Left kidney (tissue), 2 donors: ENCODE results near the gene TMEM222. TPM values are rescaled to one million over a fixed set of nuclear protein-coding genes. Genes with fewer than 3 reads are reported as not detected.
A peak's percentile ranks its signal among the peaks of the same experiment; 100 is the strongest.

Source experiments
- DNase-seq: peaks from one replicate; pipeline ENCODE4 v3.0.0-alpha.2; 2013
- polyA plus RNA-seq: library from polyadenylated mRNA; unstranded; fragments of 120-200 nt; gene quantifications from one replicate; pipeline ENCODE4 v1.2.1, GENCODE V29; 2013; ENCODE audit not compliant: insufficient read length

TMEM222 gene
- polyA plus RNA-seq, 1 donor, result 38.7 TPM

DNA sequence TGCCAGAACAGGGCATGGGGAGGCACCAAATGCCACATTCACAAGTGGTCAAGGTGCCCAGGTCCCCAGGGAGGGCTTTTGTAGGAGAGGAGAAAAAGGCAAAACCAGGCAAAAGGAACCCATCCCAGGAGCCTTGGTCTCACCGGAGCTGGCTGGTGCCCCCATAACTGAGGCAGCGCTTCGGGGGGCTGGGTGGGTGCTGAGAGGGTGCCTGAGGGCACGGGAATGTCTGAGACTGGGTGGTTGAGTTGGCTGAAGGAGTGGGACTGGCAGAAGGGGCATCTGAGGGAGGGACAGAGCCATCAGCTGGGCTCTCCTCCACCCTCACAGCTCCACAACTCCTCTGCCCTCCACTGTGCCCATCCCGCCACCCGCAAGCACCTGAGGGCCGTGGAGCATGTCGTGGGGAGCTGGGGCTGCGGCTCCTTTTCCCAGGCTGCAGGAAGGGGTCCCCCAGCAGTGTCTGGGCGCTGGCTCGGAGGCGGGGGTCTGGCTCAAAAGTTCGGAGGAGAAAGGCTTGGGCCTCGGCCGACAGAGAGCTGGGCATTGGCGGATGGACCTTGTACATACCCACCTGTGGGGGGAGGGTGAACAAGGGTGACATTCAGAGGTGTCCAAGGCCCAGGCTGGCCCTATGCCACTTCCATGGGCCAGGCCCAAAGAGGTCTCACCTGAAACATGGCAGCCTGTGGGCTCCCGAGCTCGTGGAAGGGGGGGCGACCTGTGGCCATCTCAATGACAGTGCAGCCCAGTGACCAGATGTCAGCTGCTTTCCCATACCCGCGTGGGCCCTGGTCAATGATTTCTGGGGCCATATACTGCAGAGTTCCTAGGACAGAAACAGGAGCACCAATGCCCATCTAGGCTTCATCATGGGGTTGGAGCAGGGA, 36.3 kb downstream of the TMEM222 start:
- no peak for DNase-seq

DNA sequence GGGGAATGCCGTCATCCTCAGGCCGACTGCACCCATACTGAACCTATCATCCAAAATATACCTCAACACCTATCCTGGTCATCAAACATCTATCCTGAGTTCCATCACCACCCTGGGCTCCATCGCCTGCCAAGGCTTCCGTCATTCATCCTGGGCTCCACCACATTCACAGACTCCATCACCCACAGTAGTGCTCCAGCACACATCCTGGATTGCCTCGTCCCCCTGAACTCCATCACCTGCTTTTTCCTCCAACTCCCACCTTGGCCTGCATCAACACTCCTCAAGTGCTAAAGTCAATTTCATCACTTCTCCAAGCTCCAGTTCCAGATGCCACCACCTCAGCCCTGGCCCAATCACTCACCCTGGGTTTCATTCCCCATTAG, 37.0 kb downstream of the TMEM222 start:
- no peak for DNase-seq

DNA sequence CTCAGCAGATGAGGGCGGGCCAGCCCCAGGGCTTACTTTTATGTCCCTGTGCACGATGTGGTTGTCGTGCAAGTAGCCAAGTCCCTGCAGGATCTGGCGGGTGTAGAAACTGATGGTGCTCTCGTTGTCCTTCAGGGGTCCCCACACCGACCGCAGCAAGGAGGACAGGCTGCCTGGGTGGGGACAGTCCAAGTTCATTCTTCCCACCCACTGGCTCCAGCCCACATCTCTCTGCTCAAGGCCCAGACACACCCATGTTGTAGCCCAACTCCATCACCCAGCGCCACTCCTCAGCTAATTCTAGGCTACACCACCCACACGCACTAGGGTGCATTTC, 37.8 kb downstream of the TMEM222 start:
- no peak for DNase-seq

DNA sequence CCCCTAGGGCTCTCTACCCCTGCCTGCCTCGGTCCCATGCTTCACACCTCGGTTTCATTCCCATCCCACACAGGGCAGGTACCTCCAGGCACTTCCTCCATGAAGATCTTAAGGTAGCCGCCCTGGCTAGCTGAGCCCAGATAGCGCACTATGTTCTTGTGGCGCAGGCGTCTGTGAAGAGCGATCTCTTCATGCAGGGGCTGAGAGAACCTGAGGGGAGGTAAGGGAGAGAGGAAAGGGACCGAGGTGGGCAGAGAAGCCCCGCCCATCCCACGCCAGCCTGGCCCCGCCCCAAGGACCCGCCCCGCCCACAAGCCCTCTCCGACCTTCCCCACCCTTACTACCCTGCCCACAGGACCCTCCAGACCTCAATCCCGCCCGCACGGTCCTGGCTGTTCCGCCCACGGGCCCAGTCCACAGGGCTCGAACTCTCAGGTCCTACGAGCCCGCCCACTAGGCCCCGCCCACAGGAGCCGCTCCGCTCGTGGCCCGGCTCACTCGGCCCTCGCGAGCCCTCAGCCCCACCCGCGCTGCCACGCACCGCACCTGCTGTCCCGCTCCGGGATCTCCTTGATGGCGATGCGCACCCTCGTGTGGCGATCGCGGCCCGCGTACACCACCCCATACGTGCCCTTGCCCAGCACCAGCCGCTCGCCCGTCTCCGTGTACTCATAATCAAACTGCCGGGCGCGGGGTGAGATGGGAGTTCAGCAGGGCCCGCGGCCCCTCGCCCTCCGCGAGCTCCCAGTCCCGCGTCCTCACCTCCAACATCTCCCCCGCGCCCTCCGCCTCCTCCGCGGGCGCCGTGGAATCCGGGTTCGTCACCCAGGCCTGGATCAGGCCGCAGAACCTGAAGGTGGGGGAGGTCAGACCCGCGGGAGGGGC, 38.4 kb downstream of the TMEM222 start:
- no peak for DNase-seq

DNA sequence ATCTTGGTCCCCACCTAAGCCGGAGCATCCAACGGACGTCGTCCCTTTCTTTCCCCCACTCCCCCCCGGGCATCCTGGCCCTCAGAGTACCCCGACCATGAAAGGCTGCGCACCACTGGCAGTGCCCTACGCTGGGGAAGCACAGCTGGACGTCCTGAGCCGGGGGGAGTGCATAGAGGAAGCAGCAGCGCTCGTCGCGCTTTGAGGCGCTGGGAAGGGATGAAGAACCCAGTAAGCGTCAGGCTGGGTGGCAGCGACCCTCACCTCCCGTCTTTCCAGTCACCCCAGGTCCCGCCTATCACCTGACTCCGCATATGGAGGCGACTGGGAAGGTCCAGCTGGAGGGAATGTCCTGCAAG, 39.1 kb downstream of the TMEM222 start:
- no peak for DNase-seq

DNA sequence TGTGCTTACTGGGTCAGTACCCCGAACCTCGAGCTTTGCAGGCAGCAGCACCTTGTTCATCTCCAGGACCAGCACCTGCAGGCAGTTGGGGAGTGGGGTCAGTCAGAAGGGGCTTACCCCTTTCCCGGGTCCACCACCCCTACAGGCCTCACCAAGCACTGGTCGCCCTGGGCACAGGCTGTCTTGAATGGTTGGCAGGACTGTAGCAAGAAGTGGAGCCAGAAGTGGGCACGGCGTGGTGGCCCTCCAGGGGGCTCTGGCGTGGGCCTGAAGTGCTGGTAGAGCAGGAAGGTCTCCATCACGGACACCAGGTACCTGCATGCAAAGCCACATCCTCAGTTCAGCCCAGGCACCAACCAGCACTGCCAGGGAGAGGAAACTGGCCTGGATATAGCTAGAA, 39.6 kb downstream of the TMEM222 start:
- DNase-seq, result no peak

DNA sequence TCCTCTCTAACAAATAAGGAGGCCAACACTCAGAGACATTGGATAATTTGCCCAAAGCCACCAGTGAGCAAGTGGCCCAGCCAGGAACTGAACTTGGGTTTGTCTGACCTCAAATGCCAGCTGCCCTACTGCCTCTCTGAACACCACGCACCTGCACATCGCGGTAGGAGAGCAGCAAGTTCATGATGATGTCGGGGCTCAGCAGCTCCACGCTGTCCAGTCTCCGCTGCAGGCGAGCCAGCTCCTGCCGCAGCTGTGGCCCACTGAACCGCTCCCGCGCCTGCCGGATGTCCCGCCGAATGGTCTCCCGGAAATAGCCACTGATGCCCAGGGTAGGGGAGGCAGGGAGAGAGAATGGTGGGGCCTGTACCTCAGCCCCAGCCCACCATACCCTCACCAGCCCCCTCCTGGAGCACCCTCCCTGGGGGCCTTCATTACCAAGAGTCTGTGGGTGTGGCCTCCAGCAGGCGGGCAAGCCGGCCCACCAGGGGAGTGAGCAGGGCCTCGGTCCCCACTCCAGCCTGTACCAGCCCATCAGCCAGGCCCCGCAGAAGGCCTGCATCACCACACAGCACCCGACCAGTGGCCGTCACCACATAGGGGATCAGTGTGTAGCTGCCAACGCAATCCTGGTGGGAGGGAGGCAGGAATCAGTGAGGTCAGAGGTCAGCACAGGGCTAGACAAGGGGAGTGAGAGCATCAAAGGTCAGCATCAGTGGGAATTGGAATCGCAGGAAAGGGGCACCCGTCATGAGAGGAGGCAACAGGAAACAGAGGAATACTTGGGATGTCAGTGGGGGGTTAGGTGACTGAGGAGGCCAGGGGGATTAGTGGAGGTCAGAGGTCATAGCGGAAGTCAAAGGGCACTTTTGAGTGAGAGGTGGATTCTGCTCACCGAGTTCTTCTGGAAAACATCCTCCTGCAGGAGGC, 42.1 kb downstream of the TMEM222 start:
- no peak for DNase-seq

DNA sequence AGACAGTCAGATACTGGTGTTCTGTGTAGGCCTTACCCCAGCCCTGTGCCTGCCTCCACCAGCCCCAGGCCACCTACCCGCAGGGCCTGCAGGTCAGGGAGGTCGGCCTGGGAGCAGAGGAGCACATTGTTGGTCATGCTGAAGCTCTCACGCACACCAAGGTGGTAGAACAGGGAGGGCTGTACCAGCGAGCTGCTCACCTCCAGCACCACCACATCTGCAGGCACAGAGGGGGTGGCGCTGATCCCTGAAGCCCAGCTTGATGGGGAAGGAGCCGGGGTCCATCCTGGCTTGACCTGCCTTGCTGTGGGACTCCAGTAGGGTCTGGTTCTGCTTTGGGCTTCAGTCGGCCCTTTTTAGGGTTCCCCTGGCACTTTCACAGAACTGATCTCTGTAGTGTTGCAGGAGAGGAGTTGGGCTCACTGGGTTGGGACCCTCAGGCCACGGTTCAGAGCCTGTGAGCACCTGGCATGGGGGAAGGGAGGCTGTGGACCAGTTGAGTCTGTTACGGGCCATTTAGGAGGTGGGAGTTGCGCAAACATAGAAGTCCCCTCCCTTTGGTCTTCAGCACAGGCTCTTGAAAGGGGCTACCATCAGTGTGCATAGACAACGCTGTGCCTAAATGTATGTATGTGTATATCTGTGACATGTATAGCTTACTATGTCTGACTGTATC, 42.9 kb downstream of the TMEM222 start:
- no peak for DNase-seq

DNA sequence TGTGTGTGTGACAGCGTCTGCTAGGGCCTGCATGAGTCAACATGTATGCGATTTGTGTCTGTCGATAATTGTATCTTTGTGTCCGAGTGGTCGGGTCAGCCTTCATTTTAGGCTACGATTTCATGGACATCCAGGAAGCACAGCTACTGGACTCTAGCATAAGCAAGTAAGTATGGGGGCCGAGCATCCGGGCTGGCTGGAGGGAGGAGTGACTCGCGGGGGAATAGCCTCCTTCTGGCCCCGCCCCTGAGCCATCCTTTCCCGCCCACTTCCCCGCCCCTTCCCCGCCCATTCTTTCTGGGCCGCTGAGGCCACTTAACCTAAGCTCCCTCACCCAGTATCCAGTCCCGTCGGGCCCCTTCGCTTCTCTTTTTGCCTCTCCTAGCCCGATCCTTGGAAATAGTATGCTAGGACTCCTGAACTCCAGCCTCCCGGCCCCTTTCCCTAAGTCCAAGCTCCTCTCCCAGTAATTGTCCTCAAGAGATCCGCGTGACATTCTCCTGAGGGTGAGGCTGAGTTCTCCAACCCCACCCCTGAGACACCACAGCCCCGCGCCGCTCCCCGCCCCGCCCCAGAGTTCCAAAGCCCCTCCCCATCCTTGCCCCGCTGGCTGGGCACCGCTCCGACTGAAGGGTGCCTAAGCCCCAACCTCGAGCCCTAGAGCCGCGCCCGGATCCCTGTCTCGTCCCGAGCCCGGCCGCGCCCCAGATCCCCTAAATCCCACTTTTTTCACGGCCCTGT, 43.6 kb downstream of the TMEM222 start:
- peak; percentile 87 for DNase-seq

DNA sequence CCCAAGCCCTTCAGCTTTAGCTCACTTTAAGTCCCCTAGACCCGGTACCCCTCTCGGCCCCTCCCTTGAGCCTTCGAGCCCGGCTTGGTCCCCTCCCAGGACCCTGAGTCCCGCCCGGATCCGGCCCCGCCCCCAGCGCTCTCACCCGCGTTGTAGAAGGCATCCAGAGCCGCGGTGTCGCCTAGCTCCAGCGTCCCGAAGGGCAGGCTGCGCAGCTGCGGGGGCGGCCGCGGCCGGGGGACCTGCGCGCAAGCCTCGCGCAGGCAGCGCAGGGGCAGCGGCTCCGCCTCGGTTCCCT, 44.1 kb downstream of the TMEM222 start:
- peak; percentile 75 for DNase-seq

DNA sequence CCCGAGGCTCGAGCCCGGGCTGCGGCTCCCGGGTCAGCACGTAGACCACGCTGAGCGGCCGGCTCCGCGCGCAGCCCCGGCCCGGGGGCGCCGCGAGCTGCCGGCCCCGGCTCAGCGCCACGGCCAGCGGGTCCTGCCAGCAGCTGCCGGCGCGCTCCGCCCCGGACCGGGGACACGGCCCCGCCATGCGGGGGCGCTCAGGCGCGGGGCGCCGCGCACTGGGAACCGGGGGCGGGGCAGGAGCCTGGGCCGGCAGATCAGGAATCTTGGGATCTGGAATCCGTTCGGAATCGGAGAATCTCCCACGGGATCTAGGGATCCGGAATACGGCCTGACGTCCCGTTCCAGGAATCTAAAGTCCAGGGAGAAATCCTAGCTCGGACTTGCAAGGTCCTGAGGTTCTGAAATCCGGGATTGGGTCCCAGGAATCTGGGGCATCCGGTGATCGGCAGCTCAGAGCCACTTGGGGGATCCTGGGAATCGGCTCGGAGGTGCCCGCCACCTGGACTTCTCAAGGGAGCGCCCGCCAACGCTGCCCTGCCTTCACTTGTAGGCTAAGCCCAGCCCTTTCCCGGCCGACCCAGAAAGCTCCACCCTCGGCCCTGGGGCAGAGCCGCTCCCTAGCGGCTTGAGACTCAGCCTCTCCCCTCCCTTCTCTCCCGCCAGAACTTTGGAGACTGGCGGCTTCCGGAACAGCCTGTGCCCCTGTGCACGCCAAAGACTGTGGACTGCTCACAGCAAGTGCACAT, 44.6 kb downstream of the TMEM222 start, which contains the start of gene MAP3K6:
TSS of gene MAP3K6 (minus strand) at position 551 of the 749 bp plus-strand sequence. CDS start at position 187, 364 bp downstream.
- DNase-seq, result peak; percentile 73

DNA sequence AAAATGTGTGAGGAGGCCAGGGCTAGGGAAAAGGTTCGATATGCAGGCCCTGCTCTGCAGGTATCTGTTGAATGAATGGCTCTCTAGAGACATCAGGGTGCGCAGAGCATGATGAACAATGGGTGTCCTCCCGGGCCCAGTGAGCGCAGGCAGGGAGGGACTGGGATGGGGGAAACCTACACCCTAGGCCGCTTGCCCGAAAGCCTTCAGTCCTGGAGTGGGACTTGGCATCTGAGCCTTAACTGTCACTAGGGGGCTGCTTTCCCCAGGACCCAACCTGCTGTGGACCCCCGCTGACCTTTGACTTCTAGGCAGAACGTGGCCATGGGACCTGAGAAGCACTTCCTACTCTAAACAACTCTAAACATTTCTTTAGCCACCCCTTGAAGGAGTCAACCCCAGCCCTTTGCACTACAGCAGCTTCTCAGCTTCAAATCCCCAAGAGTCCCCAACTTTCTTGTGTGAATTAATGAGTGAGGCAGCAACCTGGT, 45.2 kb downstream of the TMEM222 start:
- DNase-seq, result no peak

DNA sequence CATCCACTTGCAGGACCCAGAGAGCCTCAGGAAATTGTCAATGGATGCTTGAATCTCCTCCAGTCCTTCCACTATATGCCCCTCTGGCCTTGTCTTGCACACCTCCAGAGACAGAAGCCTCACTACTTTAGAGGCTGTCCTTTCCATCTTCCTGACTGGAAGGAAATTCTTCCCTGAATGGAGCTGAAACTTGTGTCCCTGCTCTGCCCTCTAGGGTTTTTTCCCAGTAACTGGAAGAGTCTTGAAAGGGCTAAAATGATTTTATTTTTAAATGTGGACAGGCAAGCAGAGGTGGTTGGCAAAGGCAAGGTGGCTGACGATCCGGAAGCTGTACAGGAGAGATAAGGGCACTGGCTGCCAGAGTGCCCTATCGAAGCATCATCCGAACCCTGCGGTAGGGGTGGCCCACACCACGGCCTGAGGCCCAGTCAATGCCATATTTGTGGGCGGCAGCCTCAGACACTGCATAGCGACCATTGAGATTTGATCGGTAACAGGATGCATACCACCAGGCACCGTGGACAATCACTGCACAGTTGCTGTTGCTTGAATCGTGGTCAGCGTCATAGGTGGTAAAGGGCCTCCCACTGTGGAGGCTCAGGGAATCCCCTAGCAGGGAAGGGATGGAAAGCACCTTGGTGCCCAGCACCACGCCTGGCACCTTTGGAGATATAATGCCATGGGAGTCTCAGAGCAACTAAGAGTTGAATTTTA, 47.1 kb downstream of the TMEM222 start:
- DNase-seq, result no peak

DNA sequence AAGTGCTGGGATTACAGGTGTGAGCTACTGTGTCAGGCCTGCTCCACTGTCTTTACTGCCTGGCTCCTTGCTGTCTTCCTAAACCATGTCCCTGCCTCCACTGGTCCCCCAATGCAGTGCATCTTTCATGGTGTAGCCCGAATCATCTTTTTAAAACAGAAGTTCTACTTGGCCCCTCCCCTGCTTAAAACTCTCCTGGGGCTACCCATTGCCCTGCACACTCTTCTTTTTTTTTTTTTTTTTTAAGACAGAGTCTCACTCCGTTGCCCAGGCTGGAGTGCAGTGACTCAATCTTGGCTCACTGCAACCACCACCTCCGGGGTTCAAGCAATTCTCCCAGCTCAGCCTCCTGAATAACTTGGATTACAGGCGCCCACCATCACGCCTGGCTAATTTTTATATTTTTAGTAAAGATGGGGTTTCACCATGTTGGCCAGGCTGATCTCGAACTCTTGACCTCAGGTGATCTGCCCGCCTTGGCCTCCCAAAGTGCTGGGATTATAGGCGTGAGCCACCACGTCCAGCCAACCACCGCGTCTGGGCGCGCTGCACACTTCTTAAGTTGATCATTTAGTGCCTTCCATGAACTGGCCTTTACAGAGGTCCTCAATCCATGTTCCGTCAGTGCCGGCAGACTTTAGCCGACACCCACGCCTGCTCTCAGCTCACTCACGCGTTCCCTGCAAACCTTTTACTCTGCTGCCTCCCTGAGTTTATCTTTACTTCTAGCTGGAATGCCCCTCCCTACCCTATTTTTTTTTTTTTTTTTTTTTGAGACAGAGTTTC, 50.3 kb downstream of the TMEM222 start:
- no peak for DNase-seq

DNA sequence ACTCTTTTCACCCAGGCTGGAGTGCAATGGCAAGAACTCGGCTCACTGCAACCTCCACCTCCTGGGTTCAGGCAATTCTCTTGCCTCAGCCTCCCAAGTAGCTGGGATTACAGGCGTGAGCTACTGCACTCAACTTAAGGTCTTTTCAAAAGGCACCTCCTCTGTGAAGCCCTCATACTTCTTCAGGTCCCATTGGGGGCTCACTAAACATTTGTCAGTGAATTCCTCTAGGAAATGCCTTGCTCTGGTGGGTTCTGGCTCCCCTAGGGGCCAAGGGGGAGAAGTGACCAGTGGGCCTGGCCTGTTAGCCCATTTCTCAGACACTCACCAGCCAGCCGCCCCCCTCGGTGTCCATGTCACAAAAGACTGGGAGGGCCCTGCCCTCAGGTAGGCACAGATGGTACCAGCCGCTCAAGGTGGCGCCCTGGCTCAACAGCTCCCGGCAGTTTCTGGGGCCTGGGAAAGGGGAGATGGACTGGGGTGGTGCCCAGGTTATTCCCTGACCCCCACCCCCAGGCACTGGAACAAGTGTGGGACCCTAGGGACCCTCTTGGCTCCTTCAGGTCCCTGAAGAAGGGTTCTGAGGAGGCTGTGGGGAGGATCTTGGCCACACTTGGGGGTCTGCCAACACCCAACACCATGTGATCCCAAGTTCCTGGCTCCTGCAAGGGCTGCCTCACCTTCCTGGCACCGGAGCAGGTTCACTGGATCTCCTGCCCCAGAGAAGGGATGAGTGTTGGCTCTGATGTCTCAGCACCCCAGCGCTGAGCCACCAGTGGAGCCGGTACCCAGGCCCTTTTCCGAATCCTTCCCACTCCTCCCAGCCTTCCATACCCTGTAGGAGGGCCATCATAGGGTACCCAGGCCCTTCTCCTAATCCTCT, 51.1 kb downstream of the TMEM222 start:
- no peak for DNase-seq

DNA sequence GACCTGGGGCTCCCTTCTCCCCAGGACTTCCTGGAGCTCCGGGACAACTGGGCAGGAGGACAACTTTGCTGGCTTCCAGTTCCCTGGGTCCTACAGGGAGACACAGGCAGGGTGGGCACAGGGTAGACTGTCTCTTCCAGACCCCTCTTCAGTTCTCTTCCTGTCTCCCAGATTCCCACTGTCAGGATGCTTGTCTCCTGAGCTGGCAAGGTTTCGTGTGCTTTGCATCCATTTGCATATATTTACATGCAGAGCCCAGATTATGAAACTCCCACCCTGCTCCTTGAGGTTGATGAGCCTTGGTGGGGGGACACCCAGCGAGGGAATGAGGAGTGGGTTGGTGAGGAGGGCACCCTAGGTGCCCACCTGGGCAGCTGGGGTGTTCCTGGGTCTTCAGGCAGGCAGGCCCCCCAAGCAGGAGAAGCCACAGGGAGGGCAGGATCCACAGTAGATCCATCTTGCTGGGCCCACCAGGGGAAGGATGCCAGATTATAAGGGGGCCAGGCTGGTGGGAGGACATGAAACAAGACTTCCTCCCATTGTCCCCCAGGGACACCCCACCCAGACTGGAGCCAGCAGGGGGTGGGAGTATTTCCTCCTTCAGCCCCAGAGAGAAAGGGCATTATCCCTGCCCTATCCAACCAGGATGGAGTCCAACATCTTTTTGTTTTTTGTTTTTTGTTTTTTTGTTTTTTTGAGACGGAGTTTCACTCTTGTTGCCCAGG, 52.6 kb downstream of the TMEM222 start, which contains the start of gene FCN3:
TSS of gene FCN3 (minus strand) at position 463 of the 725 bp plus-strand sequence. CDS start at position 457, 6 bp downstream.
- no peak for DNase-seq
